ENCODE results near the gene C3orf33.

Gene C3orf33

GRCh38 chr3:155778462-155778861, 27.6 kb downstream of the C3orf33 start:
- no peak for TF ChIP-seq CTCF (IDR thresholded peaks at IDR 0.05)
- intact Hi-C loops (cut with DNase I; ENCODE audit: low total_unique reads) = no loop called here
- Histone ChIP-seq H3K27me3 (no peaks in the 10 kb centered on the region), H3K4me1 (no peaks in the 10 kb centered on the region), H3K27ac (no peak overlapping the region), H3K9me3 (peaks cover 0 to 7% (median 0%) of the 10 kb centered on the region in 3 donors), H3K36me3 (peaks cover 7 to 32% (median 13%) of the 10 kb centered on the region in 3 donors), H3K4me3 (no peak overlapping the region)
- no peak for DNase-seq

- no peak for TF ChIP-seq CTCF (IDR thresholded peaks at IDR 0.05)
- no peak for DNase-seq
- intact Hi-C loops (cut with DNase I; ENCODE audit: low total_unique reads) = no loop called here
- no peak overlapping the region for H3K27ac ChIP-seq
- H3K27me3 ChIP-seq = no peaks in the 10 kb centered on the region
- no peaks in the 10 kb centered on the region for H3K9me3 ChIP-seq
- H3K4me3 ChIP-seq = no peak overlapping the region
- H3K4me1 ChIP-seq = peaks cover 0 to 8% (median 0%) of the 10 kb centered on the region in 4 donors
- H3K36me3 ChIP-seq = peaks cover 0 to 18% (median 0%) of the 10 kb centered on the region in 3 donors
Measured at GRCh38 chr3:155772801-155773200, 33.3 kb downstream of the C3orf33 start.

- intact Hi-C loops (cut with DNase I; ENCODE audit: low total_unique reads) = no loop called here
- Histone ChIP-seq H3K27me3 (no peaks in the 10 kb centered on the region), H3K27ac (no peak overlapping the region), H3K4me1 (peaks cover 0 to 8% (median 0%) of the 10 kb centered on the region in 4 donors), H3K4me3 (no peak overlapping the region), H3K9me3 (no peaks in the 10 kb centered on the region), H3K36me3 (peaks cover 6 to 27% (median 7%) of the 10 kb centered on the region in 3 donors)
- no peak for TF ChIP-seq CTCF (IDR thresholded peaks at IDR 0.05)
- DNase-seq = no peak
Measured at GRCh38 chr3:155771126-155771525, 35.0 kb downstream of the C3orf33 start.

DNA sequence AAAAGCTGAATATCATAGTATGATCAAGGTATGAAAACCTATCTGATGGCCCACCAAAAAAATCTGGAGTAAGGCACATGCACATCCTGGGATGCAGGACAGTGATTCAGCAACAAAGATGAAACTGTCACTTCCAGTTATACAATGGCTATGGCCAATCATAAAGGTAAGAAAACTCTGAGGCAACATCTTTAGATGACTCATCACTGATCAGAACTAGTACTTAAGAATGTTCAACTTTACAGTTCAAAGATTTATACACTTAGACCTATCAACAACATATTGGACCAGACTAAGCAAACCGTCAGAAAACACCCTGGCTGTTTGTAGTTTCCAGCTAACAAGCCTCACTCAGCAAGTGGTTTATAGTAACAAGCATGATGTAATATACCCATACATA, 39.9 kb downstream of the C3orf33 start:
- Histone ChIP-seq H3K4me1 (no peaks in the 10 kb centered on the region), H3K4me3 (no peak overlapping the region), H3K27ac (no peak overlapping the region), H3K9me3 (no peaks in the 10 kb centered on the region), H3K36me3 (peaks cover 17 to 26% (median 17%) of the 10 kb centered on the region in 3 donors), H3K27me3 (no peaks in the 10 kb centered on the region)
- no peak for TF ChIP-seq CTCF (IDR thresholded peaks at IDR 0.05)
- DNase-seq = no peak
- intact Hi-C loops (cut with DNase I; ENCODE audit: low total_unique reads) = no loop called here

DNA sequence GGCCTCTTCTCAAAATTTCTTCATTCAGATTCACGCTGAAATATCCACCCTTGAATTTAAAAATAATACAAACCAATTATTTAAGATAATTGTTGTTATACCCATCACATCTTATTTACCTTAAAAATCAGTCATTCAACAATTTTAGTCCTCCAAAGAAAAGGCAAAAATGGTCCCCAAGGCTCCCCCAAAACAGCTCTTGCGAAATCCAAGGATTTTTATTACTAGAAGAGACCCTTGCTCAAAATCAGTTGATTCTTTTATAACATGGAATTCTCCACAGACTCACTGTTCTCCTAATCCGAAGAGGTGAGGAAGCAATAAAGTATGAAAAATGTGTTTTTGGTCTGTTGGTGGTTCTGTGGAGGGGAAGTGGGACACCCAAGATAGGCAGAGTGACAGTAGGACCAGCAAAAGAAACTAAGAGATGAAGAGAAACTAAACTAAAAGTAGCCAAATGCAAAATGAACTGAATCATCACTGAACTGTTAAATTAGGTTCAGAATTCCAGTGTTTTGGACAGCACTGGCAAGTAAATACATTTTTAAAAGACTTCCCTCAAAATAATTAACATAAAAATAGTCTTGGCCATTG, 42.1 kb downstream of the C3orf33 start:
- peaks cover 17 to 23% (median 17%) of the 10 kb centered on the region in 3 donors for H3K36me3 ChIP-seq
- no peak overlapping the region for H3K27ac ChIP-seq
- no peaks in the 10 kb centered on the region for H3K9me3 ChIP-seq
- intact Hi-C loops (cut with DNase I; ENCODE audit: low total_unique reads) = no loop called here
- no peaks in the 10 kb centered on the region for H3K4me1 ChIP-seq
- no peak for TF ChIP-seq CTCF (IDR thresholded peaks at IDR 0.05)
- H3K4me3 ChIP-seq = no peak overlapping the region
- DNase-seq = no peak
- H3K27me3 ChIP-seq = no peaks in the 10 kb centered on the region

- H3K27me3 ChIP-seq = no peaks in the 10 kb centered on the region
- intact Hi-C loops (cut with DNase I; ENCODE audit: low total_unique reads) = no loop called here
- no peak overlapping the region for H3K27ac ChIP-seq
- peaks cover 5 to 27% (median 11%) of the 10 kb centered on the region in 3 donors for H3K36me3 ChIP-seq
- H3K4me3 ChIP-seq = no peak overlapping the region
- H3K9me3 ChIP-seq = no peaks in the 10 kb centered on the region
- no peaks in the 10 kb centered on the region for H3K4me1 ChIP-seq
- DNase-seq = no peak
- no peak for TF ChIP-seq CTCF (IDR thresholded peaks at IDR 0.05)
Measured at GRCh38 chr3:155760653-155761052, 45.4 kb downstream of the C3orf33 start.

Data from tibial artery (tissue), 4 donors.